Ammon's horn (tissue), 1 donor: ENCODE measurements around the gene SLC37A1.
"Not testable (repeated sequence)": the region's sequence is repeated elsewhere in the genome, so short reads cannot be mapped to it uniquely, and the experiment has no call there.

ENCODE experiments used
- DNase-seq: peaks from one replicate; pipeline ENCODE4 v3.0.0-alpha.2; 2016; ENCODE audit warnings: low spot score

The SLC37A1 gene

GRCh38 chr21:42595283-42596187 is 81.9 kb downstream of the SLC37A1 start:
- DNase-seq = no peak

- no peak for DNase-seq
Observed at GRCh38 chr21:42596657-42597056, 83.0 kb downstream of the SLC37A1 start.

GRCh38 chr21:42597487-42598158 is 84.0 kb downstream of the SLC37A1 start:
- no peak for DNase-seq

GRCh38 chr21:42598159-42598735 is 84.6 kb downstream of the SLC37A1 start:
- no peak for DNase-seq

- DNase-seq = no peak
Observed at GRCh38 chr21:42599486-42599885, 85.8 kb downstream of the SLC37A1 start.

GRCh38 chr21:42599962-42600361 is 86.3 kb downstream of the SLC37A1 start:
- DNase-seq = no peak

- DNase-seq = no peak
Observed at GRCh38 chr21:42601656-42602055, 88.0 kb downstream of the SLC37A1 start.

GRCh38 chr21:42607102-42607501 is 93.5 kb downstream of the SLC37A1 start:
- DNase-seq = no peak

- DNase-seq = no peak
Observed at GRCh38 chr21:42607525-42608102, 94.0 kb downstream of the SLC37A1 start.

GRCh38 chr21:42608446-42608845 is 94.8 kb downstream of the SLC37A1 start:
- DNase-seq = no peak

- DNase-seq = no peak
Observed at GRCh38 chr21:42609811-42610210, 96.2 kb downstream of the SLC37A1 start.

- no peak for DNase-seq
Observed at GRCh38 chr21:42611852-42612251, 98.2 kb downstream of the SLC37A1 start.

GRCh38 chr21:42612390-42612789 is 98.7 kb downstream of the SLC37A1 start:
- DNase-seq = no peak

- DNase-seq = no peak
Observed at GRCh38 chr21:42613756-42614155, 100.1 kb downstream of the SLC37A1 start.

GRCh38 chr21:42614396-42614795 is 100.7 kb downstream of the SLC37A1 start:
- no peak for DNase-seq

GRCh38 chr21:42614811-42615351 is 101.2 kb downstream of the SLC37A1 start:
- DNase-seq = no peak

GRCh38 chr21:42615377-42615776 is 101.7 kb downstream of the SLC37A1 start:
- DNase-seq = not testable (repeated sequence)

- no peak for DNase-seq
Observed at GRCh38 chr21:42615924-42616323, 102.3 kb downstream of the SLC37A1 start.

GRCh38 chr21:42616446-42616845 is 102.8 kb downstream of the SLC37A1 start:
- no peak for DNase-seq

GRCh38 chr21:42616941-42617340 is 103.3 kb downstream of the SLC37A1 start:
- no peak for DNase-seq

- no peak for DNase-seq
Observed at GRCh38 chr21:42617486-42617885, 103.8 kb downstream of the SLC37A1 start.

GRCh38 chr21:42618707-42619102 is 105.1 kb downstream of the SLC37A1 start:
- no peak for DNase-seq
